NCI-H460 (cell line): ENCODE measurements around the gene NMT1. TPM values are rescaled to one million over a fixed set of nuclear protein-coding genes. Genes with fewer than 3 reads are reported as not detected.
"Not testable (repeated sequence)": the region's sequence is repeated elsewhere in the genome, so short reads cannot be mapped to it uniquely, and the experiment has no call there.

Experiments used
- DNase-seq: peaks from one replicate; pipeline ENCODE4 v3.0.0-alpha.2; 2016; ENCODE audit warnings: low read depth; ENCODE audit errors: extremely low read depth
- total RNA-seq: library from RNA; depleted of rRNA; stranded (reverse); fragments of >200 nt; shearing (Covaris generic); gene quantifications from 2 replicates; pipeline ENCODE4 v1.2.3, GENCODE V29; 2014

The NMT1 gene
- total RNA-seq, 1 experiment from 2014 or later, result 88.9 TPM

DNA sequence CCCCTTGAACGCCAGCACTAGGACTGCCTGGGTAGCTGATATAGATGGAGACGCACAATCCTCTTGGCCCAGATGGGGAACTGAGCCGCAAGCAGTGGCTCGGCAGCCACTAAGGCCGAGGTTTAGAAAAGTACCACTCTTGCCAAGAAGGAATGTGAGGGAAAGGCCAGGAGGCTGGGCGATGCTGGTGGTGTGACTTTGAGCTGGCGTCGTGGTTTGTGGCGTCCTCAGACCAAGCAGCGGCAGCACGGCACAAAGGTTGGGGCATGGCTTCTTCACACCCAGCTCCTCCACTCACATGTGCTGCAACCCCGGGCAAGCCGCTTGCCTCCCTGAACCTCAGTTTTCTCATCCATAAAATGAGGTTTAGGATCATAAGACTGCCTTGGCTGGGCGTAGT, 25.3 kb upstream of the NMT1 start:
- DNase-seq, result no peak

DNA sequence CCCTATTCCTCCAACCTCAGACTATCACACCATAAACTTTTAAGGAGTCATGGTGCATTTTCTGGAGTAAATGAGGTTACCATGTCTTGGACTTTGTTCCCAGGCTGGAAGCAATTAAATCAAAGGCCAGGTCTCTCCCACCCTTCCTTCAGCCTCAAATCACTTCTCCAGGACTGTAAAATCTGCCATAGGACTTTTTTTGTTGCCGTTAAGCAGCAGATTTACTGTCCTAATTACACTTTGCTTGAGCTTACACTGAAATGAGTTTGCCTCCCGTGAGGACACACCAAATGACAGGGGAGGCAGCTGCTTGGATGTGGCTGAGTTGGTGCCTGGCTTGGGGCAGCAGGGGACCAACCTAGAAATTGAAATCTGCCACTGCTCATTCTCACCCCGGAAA, 24.4 kb upstream of the NMT1 start:
- DNase-seq, result no peak

DNA sequence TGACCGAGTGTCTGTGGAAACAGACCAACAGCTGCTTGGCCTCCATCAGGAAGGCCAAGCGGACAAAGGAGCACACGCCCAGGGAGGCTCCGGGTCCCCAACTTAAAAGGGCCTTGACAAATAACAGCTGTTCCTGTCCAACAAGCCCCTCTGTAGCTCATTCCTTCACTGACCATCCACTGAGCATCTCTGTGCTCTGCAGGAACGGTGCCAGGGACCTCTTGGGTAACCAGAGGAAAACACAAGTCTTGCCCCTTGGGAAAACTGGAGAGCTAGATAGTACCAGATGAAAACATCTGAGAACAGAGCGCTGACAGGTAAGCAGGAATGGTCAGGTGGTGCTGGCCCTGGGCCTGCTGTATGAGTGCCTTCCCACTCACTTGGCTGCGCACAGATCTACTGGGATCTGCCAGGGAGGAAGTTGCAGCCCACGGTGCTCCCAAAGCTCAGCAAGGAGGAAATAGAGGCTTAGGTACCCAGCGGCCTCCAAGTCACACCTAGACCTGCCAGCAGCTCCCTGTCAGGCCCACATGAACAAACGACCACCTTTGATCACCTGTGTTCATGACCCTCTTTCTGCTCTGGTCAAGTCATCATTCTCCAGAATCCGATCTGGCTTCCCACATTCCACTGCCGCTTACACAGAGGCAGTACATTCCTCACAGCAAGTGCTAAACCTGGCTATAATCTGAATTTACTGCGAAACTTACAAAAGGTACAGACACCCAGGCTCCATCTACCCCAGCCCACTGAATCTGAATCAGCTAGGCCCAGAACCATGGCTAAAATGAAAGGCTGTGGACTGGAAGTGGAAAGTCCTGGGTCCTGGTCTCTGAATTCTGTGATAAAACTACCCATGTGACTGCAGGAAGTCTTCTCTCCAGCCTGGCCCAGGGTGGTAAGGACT, 22.1 kb upstream of the NMT1 start:
- DNase-seq, result no peak

DNA sequence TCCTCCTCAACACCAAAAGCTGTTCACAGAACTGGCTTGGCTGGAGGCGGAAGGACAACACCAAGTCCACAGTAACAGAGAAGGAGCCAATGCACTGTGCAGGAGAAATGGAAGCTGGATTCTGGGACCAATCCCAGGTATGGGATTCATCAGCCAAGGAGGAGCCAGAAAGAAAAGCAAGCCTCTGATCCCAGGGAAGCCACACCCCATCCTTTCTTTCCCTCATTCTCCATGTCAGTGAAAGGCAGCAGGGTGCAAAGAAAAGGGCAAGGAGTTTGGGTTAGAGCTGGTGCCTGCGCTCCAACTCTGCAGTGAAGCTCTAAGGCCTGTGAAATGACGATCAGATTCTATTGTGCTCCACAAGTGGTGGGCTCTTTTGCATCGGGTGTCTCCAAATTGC, 20.7 kb upstream of the NMT1 start:
- DNase-seq, result no peak

DNA sequence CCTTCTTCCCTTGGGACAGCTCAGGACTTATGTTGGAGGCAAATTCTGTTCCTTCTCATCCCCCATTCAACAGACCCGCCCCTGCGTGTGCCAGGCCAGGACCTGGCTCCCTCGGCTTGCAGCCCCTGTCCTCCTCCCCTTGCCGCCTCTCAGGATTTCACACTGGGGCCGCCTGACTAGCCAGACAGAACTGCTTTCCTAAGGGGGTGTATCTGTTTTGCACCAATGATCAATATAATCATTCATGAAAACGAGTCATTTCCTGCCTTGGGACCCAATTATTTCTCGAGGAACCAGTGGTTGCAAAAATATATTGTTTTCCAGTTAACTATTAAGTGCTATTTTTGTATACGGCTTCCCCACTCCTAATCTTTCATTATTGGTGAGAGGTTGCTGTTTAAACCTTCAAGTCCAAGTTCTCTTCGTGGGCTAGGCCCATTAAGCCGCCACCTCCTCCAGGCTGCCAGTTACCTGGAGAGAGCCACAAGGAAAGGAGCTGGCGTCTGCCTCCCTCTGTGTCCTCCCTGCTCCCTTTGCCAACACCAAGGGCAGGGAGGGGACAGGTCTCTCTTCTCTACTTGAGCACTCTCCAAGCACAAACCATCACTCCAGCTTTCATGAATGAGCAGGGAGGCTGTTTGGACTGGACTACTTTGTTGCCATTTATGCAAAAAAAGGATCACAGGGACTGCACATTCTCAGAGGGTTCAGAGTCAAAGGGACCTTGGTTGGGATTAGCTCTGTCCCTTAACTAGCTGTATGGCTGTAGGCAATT, 18.6 kb upstream of the NMT1 start:
- DNase-seq, result no peak

DNA sequence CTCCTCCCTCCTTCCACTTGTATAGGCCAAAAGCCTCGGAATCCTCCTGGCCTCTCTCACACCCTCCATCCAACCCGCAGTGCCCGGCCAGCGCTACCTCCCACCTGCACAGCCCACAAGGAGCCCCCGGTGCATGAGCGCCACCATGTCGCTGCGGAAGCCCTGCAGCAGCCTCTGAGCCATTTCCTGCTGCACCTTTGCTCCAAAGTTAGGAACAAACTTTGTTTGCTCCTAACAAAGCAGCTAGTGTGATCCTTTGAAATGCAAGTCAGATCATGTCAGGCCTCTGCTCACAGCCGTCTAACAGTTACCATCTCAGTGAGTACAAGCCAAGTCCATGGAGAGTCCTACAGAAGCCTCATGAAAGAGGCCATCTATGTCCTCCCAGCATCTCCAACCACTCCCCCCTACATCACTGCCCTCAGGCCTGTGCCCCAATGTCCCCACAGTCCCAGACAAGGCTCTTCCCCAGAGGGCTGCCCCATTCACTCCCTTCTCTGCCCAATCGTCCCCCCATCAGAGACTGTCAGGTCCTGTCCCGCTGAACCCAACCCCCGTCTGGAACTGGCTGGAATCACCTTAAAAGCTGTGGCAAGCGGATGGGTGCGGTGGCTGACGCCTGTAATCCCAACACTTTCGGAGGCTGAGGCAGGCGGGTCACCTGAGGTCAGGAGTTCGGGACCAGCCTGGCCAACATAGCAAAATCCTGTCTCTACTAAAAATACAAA, 17.1 kb upstream of the NMT1 start:
- no peak for DNase-seq

DNA sequence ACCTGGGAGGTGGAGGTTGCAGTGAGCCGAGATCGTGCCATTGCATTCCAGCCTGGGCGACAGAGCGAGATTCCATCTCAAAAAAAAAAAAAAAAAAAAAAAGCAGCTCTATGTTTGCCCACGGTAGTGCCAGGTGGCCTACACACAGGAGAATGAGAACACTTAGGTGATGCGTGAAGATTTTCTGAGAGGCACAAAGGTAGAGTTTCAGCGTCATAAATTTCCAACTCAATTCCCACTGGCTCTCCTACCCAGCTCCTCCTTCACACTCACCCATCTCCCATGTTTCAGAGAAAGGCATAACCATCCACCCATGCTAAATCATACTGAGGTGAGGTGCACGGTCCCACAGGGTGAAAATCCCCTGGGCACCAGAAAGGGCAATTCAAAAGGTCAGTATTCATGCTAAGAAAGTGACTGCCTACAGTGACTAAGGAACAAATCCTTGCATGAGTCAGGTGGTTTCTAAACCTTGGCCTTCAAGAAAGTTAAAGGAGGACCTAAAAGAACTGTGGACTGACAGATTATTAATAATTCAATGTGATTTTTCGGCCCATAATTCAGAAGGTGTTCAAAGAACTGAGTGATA, 14.5 kb upstream of the NMT1 start:
- DNase-seq, result peak; percentile 26

DNA sequence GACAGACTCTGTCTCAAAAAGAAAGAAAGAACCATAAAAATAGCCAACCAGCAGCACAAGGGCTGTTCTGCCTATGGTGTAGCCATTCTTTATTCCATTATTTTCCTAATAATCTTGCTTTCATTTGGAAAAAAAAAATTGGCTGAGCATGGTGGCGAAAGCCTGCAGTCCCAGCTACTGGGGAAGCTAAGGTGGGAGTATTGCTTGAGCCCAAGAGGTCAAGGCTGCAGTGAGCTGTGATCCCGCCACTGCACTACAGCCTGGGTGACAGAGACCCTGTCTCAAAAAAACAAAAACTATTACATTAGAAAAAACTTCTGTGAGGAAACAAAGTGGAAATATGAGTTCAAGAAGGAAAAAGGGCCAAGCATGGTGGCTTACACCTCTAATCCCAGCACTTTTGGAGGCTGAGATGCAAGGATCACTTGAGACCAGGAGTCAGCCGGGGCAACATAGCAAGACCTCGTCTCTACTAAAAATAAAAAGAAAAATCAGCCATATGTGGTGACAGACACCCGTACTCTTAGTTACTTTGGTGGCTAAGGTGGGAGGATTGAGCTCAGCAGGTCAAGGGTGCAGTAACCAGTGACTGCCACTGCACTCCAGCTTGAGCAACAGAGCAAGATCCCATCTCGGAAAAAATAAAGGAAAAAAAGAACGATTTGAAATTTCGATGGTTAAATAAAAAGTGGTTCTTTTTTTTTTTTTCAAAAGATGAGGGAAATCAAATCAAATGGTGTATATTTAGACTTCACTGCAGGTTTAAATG, 12.1 kb upstream of the NMT1 start:
- DNase-seq, result no peak

DNA sequence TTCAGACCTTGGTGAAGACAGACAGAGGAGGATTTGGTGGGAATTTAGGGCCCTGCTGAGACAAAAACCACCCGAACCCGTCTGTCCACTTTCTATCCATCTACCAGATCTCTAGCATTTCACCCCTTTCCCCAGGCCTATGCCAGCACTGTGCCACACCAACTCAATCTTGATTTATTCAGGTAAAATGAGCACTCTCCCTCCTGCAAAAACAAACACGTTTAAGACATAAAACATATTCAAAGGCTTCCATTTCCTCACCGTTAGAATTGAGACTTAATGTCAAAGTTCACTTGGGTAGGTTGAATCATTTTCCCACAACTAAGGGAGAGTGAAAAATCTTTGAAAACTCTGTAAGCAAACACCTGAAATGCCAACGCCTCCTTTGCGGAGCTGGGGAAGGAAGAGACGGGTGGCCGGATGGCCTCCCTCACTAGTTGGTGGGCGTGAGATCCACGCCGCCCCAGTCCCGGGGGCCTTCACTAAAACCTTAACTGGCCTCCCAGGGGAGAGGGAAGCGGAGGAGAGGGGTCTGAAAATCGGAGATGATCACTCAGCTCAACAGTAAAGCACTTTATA, 10.5 kb upstream of the NMT1 start:
- DNase-seq, result no peak

DNA sequence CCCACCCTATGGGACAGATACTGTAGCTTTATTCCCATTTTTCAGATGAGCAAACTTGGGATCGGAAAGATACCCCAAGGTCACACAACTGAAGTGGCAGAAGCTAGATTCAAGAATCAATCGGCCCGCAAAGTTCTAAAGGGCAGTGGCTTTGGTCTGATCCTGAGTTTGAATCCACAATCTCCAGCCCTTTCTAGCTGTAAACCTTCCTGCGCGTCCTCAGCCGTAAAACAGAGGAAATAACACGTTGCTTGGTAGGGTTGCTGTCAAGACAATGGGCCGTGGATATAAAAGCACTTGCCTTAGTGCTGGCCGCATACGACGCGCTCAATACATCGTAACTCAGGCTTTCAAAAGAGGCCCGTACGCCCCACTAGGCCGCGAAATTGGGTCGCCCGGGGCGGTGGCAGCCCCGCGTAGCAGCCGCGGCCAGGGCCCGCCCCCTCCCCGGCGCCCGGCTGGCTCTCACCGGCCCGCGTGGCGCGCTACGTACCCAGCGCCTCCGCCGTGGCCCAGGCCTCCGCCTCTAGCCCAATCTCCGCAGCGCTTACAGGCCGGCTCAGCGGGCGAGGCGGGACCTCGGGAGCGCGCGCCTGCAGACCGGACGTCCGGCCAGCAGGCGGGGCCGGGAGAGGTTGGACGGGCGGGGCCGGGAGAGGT, 9.9 kb upstream of the NMT1 start, which contains the start of gene DCAKD:
TSS of gene DCAKD (minus strand) at position 573 of the 660 bp plus-strand sequence. CDS start 16,747 bp downstream, outside the sequence.
- peak; percentile 95 for DNase-seq

DNA sequence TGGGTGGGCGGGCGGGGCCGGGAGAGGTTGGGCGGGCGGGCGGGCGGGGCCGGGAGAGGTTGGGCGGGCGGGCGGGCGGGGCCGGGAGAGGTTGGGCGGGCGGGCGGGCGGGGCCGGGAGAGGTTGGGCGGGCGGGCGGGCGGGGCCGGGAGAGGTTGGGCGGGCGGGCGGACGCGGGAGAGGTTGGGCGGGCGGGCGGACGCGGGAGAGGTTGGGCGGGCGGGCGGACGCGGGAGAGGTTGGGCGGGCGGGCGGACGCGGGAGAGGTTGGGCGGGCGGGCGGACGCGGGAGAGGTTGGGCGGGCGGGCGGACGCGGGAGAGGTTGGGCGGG, 9.4 kb upstream of the NMT1 start:
- not testable (repeated sequence) for DNase-seq

DNA sequence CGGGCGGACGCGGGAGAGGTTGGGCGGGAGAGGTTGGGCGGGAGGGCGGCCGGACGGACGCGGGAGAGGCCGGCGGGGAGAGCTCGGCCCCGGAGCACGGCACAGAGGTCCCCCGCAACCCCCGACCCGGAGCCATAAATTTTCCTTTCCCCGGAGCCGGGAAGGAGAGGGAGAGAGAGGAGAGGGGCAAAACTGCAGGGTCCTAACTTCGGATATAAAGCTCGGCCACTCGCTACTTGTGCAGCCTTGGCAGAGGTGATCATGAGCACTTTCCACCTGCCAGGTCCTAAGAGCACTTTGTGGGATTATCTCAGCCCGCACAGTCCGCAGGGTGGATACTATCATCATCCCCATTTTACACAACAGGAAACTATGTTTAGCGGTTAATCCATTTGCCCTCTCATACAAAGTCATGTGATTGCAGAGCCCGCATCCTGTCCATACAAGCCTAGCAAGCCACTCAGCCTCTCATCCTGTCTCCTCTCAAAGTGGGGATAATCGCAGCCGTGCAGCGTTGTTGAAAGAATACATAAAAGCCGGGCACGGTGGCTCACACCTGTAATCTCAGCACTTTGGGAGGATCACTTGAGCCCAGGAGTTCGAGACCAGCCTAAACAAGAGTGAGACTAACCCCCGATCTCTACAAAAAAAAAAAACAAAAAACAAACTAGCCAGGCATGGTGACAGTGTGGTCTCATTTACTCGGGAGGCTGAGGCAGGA, 8.9 kb upstream of the NMT1 start:
- no peak for DNase-seq

DNA sequence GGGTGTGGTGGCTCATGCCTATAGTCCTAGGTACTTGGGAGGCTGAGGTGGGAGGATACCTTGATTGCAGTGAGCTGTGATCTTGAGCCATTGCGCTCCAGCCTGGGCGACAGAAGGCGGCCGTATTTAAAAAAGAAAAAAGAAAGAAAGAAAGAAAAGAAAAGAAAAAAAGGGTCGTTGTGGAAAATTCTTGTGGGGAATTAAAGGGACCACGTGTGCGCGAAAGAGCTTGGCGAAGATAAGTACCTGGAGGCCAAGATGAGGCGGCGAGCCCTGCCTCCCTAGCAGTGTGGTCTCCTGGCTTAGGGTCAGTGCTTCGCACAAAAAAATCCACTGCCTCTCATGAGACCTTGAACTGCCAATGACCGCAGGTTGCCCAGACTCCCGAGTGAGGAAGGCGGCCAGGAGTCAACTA, 728 bp upstream of the NMT1 start:
- DNase-seq, result no peak

DNA sequence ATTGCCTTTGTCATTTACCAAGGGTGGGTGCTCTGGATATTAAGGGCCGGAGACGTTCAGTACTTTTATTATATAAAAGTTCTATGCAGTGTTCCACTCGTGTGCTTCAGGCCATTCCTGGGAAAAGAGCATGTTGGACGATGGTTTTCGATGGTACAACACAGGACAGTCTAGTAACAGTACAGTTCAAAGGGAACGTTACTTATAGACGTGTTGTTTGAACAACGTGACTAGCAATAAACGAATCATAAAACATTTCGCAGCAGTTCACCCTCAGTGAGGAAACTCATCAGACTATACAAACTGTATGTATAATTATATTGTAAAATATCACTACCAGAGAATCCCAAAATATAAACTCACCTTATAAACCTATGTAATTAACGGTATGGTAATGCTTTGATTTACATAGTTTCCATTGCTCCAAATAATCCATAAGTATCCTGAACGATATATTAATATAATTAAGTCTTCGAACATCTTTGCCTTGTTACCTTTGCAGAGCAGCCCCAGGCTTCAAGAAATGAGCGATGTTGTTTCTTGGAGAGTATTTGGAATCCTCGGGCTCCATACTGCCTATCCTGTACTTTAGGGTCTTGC, 589 bp downstream of the NMT1 start:
- no peak for DNase-seq

DNA sequence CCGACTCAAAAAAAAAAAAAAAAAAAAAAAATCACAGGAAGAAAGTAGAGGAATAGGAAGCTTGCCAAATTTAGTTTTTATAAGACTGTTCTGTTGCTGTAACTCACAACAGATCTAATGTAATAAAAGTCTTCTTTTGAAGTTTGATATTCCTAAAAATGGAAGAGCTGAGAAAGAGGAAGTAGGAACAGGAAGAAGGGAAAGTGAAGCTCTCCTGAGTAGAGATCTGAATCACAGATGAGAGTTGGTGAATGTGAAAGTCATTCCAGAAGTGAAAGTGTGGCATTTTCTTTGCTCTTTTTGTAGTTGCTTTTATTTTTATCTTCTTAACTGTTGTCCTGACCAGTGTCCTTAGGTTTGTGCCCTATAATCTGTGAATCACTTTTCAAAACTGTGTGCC, 2.1 kb downstream of the NMT1 start:
- no peak for DNase-seq

DNA sequence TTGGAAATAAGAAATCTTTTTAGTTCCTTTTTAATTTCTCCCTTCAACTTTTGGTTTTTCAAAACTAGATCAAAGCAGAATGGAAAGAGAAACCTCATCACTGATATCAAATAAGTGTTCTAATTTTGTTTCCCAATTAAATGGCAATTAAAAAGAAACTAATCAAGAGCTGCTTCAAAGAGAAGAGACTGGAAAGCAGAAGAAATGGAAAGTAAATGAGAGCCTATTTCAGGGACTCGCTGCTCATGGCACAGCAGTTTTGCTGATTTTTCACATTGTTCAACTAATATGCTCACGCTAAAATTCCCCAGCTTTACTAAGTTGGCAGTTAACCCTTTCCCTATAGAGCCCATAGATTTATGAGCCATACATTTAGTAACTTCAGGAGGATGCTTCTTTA, 6.5 kb downstream of the NMT1 start:
- DNase-seq, result no peak

DNA sequence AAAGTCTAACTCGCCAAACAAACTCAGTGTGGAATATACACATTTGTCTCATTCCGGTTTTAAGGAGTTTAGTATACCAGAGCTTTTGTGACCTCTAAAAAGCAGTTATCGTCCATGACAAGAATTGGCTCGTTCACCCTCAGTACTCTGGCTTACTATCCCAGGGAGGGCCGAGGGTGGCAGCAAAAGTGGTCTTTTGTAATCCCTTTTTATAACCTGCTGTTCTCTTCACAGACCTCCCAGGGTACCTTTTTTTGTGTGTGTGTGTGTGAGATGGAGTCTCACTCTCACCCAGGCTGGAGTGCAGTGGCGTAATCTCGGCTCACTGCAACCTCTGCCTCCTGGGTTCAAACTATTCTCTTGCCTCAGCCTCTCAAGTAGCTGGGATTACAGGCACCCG, 8.9 kb downstream of the NMT1 start:
- no peak for DNase-seq

DNA sequence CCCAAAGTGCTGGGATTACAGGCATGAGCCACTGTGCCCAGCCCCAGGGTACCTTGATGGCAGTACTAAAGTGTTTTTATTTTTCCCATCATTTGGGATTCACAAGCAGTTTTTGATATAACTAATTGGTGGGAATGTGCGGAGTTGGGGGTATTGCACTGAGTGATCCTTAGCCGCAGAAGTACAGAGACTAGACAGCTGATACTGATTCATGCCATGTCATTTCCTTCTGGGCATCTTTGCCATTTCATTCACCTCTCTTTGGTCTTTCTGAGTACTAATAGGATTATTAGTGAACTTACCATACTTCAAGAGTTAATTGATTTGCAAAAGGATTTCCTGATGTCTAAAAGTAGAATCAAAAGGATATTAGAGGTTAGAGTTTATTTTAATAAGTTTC, 9.7 kb downstream of the NMT1 start:
- DNase-seq, result no peak
